DND-41 (cell line): ENCODE results near the gene C16orf86.

Experiments
- ATAC-seq: fragments of 200-7000 bp; cut with Tn5 transposase; 3 replicates; pipeline ENCODE4 v1.9.1; 2021; ENCODE audit warnings: low read depth; ENCODE audit not compliant: insufficient read depth
- DNase-seq: peaks from one replicate; pipeline ENCODE4 v3.0.0-alpha.2; 2020
- H2AFZ ChIP-seq: 2 replicates; pipeline ENCODE4 v1.6.0; 2012; ENCODE audit warnings: low read depth, low read length
- H3K27ac ChIP-seq: 2 replicates; pipeline ENCODE4 v1.5.1; 2012; ENCODE audit warnings: low read length, inconsistent platforms
- H3K27me3 ChIP-seq: fragments of 200-600 bp; sonication (generic); 2 replicates; pipeline ENCODE4 v1.6.0; 2012; ENCODE audit warnings: low read length, mild to moderate bottlenecking, inconsistent platforms; ENCODE audit not compliant: insufficient read depth, poor library complexity
- H3K36me3 ChIP-seq: 2 replicates; pipeline ENCODE4 v1.5.1; 2012; ENCODE audit warnings: low read length, inconsistent platforms; ENCODE audit not compliant: insufficient read depth
- H3K4me1 ChIP-seq: 2 replicates; pipeline ENCODE4 v1.5.1; 2012; ENCODE audit warnings: mild to moderate bottlenecking, low read length; ENCODE audit not compliant: insufficient read depth
- H3K4me2 ChIP-seq: 2 replicates; pipeline ENCODE4 v1.6.0; 2012; ENCODE audit warnings: mild to moderate bottlenecking, moderate library complexity, low read length, inconsistent platforms; ENCODE audit not compliant: insufficient read depth
- H3K4me3 ChIP-seq, 2 experiments: fragments of 200-600 bp in 1 of 2; shearing (Covaris generic) in 1 of 2; 2 replicates each; pipeline ENCODE4 v1.5.1; 2012 to 2016; ENCODE audit warnings: inconsistent platforms in 2 of 2, low read length in 2 of 2, mild to moderate bottlenecking in 2 of 2, low read depth in 1 of 2, moderate library complexity in 1 of 2
- H3K79me2 ChIP-seq: 2 replicates; pipeline ENCODE4 v1.6.0; 2012; ENCODE audit warnings: low read length, inconsistent platforms; ENCODE audit not compliant: insufficient read depth
- H3K9ac ChIP-seq: 2 replicates; pipeline ENCODE4 v1.6.0; 2012; ENCODE audit warnings: low read depth, mild to moderate bottlenecking, inconsistent platforms, low read length, moderate library complexity
- H3K9me3 ChIP-seq: 2 replicates; pipeline ENCODE4 v1.5.1; 2012; ENCODE audit warnings: low read length, moderate library complexity, mild to moderate bottlenecking, inconsistent platforms; ENCODE audit not compliant: insufficient read depth, severe bottlenecking
- H4K20me1 ChIP-seq: 2 replicates; pipeline ENCODE4 v1.6.0; 2012; ENCODE audit warnings: low read length; ENCODE audit not compliant: insufficient read depth
- EZH2 ChIP-seq: IDR thresholded peaks from 3 replicates; pipeline ENCODE4 v1.6.1; 2012; ENCODE audit warnings: borderline replicate concordance, low read depth, mild to moderate bottlenecking, moderate library complexity, low read length, inconsistent platforms; ENCODE audit not compliant: severe bottlenecking
- TF ChIP-seq, protein P1 (sequence below): IDR thresholded peaks from 2 replicates; pipeline ENCODE4 v1.5.1; 2012; ENCODE audit warnings: borderline replicate concordance, low read length, moderate library complexity, mild to moderate bottlenecking; ENCODE audit not compliant: poor library complexity, severe bottlenecking; ENCODE audit errors: extremely low read depth

The C16orf86 gene

DNA sequence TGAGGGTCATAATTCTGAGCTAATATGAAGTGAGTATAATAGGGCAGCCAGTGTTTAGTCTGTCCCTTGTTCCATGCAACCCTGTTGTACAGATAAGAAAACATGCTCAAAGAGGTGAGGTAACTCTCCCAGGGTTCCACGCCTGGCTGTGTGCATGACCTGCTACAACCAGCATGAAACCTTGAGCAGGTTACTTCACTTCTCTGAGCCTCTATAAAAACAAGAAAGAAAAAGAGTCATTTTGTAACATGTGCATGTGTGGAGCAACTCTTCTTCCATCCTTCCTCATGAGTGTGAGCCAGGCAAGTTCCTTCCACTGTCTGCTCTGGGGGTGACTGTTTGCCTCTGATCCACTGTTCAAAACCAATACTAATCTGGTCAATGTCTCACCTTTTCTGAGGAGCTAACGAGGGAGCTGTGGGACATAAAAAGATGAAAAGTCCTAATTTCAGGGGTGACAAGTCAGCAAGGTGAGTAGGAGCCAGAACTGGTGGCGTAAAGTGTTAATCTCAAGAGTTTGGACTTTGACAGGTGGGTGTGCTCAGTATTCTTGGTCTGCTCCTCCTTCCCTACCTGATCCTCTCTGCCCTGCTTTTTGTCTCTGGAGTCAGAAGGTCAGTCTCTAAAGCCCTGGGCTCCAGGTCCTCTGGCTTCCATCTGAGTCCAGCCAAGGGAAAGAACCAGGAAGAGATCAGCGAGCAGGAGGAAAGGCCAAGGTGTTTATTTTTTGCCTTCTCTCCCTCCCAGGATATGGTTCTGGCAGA is 31.0 kb downstream of the C16orf86 start:
- Histone ChIP-seq H3K27ac (no peak overlapping the region), H3K4me1 (no peaks in the 10 kb centered on the region), H3K4me2 (no peak overlapping the region), H3K9ac (no peak overlapping the region), H3K36me3 (peaks cover 3% of the 10 kb centered on the region), H3K79me2 (peaks cover 32% of the 10 kb centered on the region; the same call in 1 of the 2 replicates), H4K20me1 (peaks cover 5% of the 10 kb centered on the region), H2AFZ (no peak overlapping the region), H3K27me3 (no peaks in the 10 kb centered on the region), H3K4me3 (no peak overlapping the region), H3K9me3 (no peaks in the 10 kb centered on the region)
- DNase-seq (no peak), ATAC-seq (no peak)
- TF ChIP-seq EZH2: no peak
- TF ChIP-seq, protein P1, sequence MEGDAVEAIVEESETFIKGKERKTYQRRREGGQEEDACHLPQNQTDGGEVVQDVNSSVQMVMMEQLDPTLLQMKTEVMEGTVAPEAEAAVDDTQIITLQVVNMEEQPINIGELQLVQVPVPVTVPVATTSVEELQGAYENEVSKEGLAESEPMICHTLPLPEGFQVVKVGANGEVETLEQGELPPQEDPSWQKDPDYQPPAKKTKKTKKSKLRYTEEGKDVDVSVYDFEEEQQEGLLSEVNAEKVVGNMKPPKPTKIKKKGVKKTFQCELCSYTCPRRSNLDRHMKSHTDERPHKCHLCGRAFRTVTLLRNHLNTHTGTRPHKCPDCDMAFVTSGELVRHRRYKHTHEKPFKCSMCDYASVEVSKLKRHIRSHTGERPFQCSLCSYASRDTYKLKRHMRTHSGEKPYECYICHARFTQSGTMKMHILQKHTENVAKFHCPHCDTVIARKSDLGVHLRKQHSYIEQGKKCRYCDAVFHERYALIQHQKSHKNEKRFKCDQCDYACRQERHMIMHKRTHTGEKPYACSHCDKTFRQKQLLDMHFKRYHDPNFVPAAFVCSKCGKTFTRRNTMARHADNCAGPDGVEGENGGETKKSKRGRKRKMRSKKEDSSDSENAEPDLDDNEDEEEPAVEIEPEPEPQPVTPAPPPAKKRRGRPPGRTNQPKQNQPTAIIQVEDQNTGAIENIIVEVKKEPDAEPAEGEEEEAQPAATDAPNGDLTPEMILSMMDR: no peak

DNA sequence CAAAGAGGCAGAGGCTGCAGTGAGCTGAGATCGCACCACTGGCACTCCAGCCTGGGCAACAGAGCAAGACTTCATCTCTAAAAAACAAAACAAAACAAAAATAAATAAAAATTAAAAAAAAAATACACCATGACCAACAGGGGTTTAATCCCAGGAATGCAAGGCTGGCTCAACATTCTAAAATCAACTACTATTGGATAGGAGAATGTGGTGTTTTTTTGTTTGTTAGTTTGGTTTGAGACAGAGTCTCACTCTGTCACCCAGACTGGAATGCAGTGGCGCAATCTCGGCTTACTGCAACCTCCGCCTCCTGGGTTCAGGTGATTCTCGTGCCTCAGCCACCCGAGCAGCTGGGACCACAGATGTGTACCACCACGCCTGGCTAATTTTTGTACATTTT is 32.7 kb downstream of the C16orf86 start:
- Histone ChIP-seq H3K4me2 (no peak overlapping the region), H3K79me2 (peaks cover 39% of the 10 kb centered on the region; the same call in 1 of the 2 replicates), H3K9ac (no peak overlapping the region), H4K20me1 (peaks cover 5% of the 10 kb centered on the region), H3K9me3 (no peaks in the 10 kb centered on the region), H3K4me3 (no peak overlapping the region), H3K36me3 (peaks cover 3% of the 10 kb centered on the region), H3K4me1 (peaks cover 11% of the 10 kb centered on the region), H2AFZ (no peak overlapping the region), H3K27me3 (no peaks in the 10 kb centered on the region), H3K27ac (no peak overlapping the region)
- DNase-seq (no peak), ATAC-seq (no peak)
- TF ChIP-seq, protein P1: no peak
- no peak for TF ChIP-seq EZH2

DNA sequence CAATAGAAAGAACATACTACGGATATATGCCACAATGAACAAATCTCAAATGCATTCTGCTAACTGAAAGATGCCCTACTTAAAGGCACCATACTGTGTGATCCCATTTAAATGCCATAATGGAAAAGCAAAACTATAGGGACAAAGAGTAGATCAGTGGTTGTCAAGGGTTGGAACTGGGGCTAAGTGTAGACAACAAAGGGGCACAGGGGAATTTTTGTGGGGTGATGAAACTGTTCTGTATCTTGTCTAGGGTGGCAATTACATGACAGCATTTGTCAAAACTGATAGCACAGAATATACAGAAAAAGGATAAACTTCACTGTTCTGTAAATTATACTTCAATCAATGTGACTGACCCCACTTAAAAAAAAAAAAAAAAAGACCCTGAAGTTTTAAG is 34.8 kb downstream of the C16orf86 start:
- H3K4me2 ChIP-seq: no peak overlapping the region
- no peaks in the 10 kb centered on the region for H3K9me3 ChIP-seq
- no peak overlapping the region for H3K27ac ChIP-seq
- peaks cover 11% of the 10 kb centered on the region for H3K4me1 ChIP-seq
- H3K9ac ChIP-seq: no peak overlapping the region
- H3K79me2 ChIP-seq: peaks cover 48% of the 10 kb centered on the region
- TF ChIP-seq, protein P1: no peak
- TF ChIP-seq EZH2: no peak
- DNase-seq (no peak), ATAC-seq (no peak)
- peaks cover 3% of the 10 kb centered on the region for H3K36me3 ChIP-seq
- H3K4me3 ChIP-seq: no peak overlapping the region
- H2AFZ ChIP-seq: no peak overlapping the region
- peaks cover 5% of the 10 kb centered on the region for H4K20me1 ChIP-seq
- H3K27me3 ChIP-seq: no peaks in the 10 kb centered on the region
